Lung (tissue), 12 donors: Measurements from ENCODE around the gene CCDC167. TPM values are rescaled to one million over a fixed set of nuclear protein-coding genes. Genes with fewer than 3 reads are reported as not detected.

Source experiments
- ATAC-seq: fragments of 200-7000 bp; cut with Tn5 transposase; one replicate; pipeline ENCODE4 v1.9.1; 2020; ENCODE audit warnings: moderate number of reproducible peaks; ENCODE audit not compliant: insufficient read depth, low FRiP score
- DNase-seq, 3 donors: peaks; one replicate each; pipeline ENCODE4 v3.0.0-alpha.2; 2013 to 2017
- H3K27ac ChIP-seq, 2 donors: one replicate each; pipeline ENCODE4 v1.5.1; 2013; ENCODE audit warnings: mild to moderate bottlenecking in 2 of 2, moderate library complexity in 2 of 2, control low read depth in 1 of 2, inconsistent platforms in 1 of 2, low read depth in 1 of 2, low read length in 1 of 2
- H3K27me3 ChIP-seq, 3 donors: one replicate each; pipeline ENCODE4 v1.5.1; 2013; ENCODE audit warnings: low read length in 2 of 3; ENCODE audit not compliant: control insufficient read depth in 3 of 3, insufficient read depth in 3 of 3
- H3K36me3 ChIP-seq, 4 donors: one replicate each; pipeline ENCODE4 v1.5.1; 2013; ENCODE audit warnings: low read length in 4 of 4, mild to moderate bottlenecking in 1 of 4, moderate library complexity in 1 of 4; ENCODE audit not compliant: control insufficient read depth in 4 of 4, insufficient read depth in 4 of 4
- H3K4me1 ChIP-seq, 5 donors: one replicate each; pipeline ENCODE4 v1.5.1; 2013; ENCODE audit warnings: low read length in 5 of 5, mild to moderate bottlenecking in 2 of 5, moderate library complexity in 1 of 5; ENCODE audit not compliant: control insufficient read depth in 5 of 5, insufficient read depth in 5 of 5
- H3K4me3 ChIP-seq: one replicate; pipeline ENCODE4 v1.5.1; 2013; ENCODE audit warnings: mild to moderate bottlenecking, control low read depth, moderate library complexity
- H3K9ac ChIP-seq, 2 donors: one replicate each; pipeline ENCODE4 v1.5.1; 2013; ENCODE audit warnings: low read length in 2 of 2, control low read depth in 1 of 2; ENCODE audit not compliant: insufficient read depth in 1 of 2
- H3K9me3 ChIP-seq, 4 donors: one replicate each; pipeline ENCODE4 v1.5.1; 2013; ENCODE audit warnings: low read length in 3 of 4, mild to moderate bottlenecking in 1 of 4, moderate library complexity in 1 of 4; ENCODE audit not compliant: control insufficient read depth in 4 of 4, insufficient read depth in 3 of 4
- CTCF ChIP-seq: IDR thresholded peaks from 2 replicates; pipeline ENCODE4 v1.5.1; 2012; ENCODE audit warnings: mild to moderate bottlenecking; ENCODE audit errors: control extremely low read depth, extremely low read depth
- WGBS, 2 donors: extraction: QIAGEN DNeasy Blood & Tissue Kit; methylation state at CpG; one replicate each; pipeline ENCODE4 v1.1.7; 2013; 5-methylcytosine and 5-hydroxymethylcytosine counted together
- polyA plus RNA-seq, 2 donors: library from polyadenylated mRNA; stranded (reverse); fragments of 200-250 nt; gene quantifications; one replicate each; pipeline ENCODE4 v1.2.1, GENCODE V29; 2013
- total RNA-seq, 2 donors: library from RNA; depleted of rRNA in 1 of 2; stranded (reverse); fragments of >200 nt in 1 of 2; gene quantifications; one replicate each; pipeline ENCODE4 v1.2.1, GENCODE V29; 2014 to 2021
- donor health status: control.
- donor health status: control.
- donor health status: Bipolar disorder and iron deficiency.
- donor health status: healthy.
- donor health status: DM: yes; HTN: yes; CAD: no.

Gene CCDC167
- total and polyA plus RNA-seq, 4 donors = 13.4 to 54.6 (median 23.1) TPM

DNA sequence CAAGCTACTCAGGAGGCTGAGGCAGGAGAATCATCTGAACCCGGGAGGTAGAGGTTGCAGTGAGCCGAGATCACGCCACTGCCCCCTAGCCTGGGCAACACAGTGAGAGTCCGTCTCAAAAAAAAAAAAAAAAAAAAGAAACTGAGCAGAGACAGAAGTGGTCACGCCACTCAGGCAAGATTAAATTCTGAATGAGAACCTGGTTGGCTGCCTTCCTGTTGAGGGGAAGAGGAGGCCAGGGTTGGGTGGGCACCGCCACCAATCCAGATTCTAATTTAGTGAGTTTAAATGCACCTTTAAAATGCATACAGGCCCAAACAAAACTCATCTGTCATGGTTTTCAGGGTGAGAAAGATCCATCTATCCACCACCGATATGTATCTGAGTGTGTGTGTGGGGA is 23.7 kb upstream of the CCDC167 start:
- Histone ChIP-seq H3K9me3 (no peaks in the 10 kb centered on the region), H3K4me1 (no peaks in the 10 kb centered on the region), H3K27ac (no peak overlapping the region), H3K36me3 (no peaks in the 10 kb centered on the region), H3K27me3 (peaks cover 0 to 9% (median 0%) of the 10 kb centered on the region in 3 donors), H3K4me3 (no peak overlapping the region), H3K9ac (no peak overlapping the region)
- 73 to 74% methylated on average over 7 of the region's 7 CpGs for whole genome bisulfite sequencing, 2 donors
- no peak for TF ChIP-seq CTCF
- DNase-seq (no peak), ATAC-seq (no peak)

DNA sequence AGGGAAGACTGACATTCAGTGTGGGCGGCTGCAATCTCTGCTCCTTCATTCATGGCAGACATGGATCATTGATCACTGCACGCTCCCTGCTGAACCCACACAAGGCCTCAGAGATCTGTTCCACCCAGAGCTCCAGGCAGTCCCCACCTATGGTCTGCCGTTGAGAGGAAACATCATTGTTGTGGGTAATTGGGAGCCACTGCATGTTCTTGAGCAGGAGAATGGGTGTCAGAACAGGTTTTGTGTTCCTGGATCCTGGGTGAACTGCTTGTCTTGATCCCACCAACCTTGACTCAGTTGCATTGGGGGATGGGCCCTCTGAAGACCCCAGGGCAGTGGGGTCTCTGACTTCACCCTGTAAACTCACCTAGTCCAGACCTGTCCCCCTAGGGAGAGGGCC is 23.1 kb upstream of the CCDC167 start:
- DNase-seq (no peak), ATAC-seq (no peak)
- Histone ChIP-seq H3K36me3 (no peaks in the 10 kb centered on the region), H3K9ac (no peak overlapping the region), H3K27ac (no peak overlapping the region), H3K4me3 (no peak overlapping the region), H3K9me3 (no peaks in the 10 kb centered on the region), H3K27me3 (peaks cover 0 to 8% (median 0%) of the 10 kb centered on the region in 3 donors), H3K4me1 (no peaks in the 10 kb centered on the region)
- no peak for TF ChIP-seq CTCF
- 91 to 93% methylated on average over 3 of the region's 3 CpGs for WGBS, 2 donors

- no peaks in the 10 kb centered on the region for H3K36me3 ChIP-seq
- peaks cover 0 to 6% (median 0%) of the 10 kb centered on the region in 3 donors for H3K27me3 ChIP-seq
- no peak overlapping the region for H3K4me3 ChIP-seq
- no peak for TF ChIP-seq CTCF
- WGBS, 2 donors = 57 to 68% methylated on average over 4 of the region's 4 CpGs
- no peak overlapping the region for H3K27ac ChIP-seq
- peaks cover 0 to 5% (median 0%) of the 10 kb centered on the region in 5 donors for H3K4me1 ChIP-seq
- no peaks in the 10 kb centered on the region for H3K9me3 ChIP-seq
- DNase-seq (no peak), ATAC-seq (no peak)
- H3K9ac ChIP-seq = no peak overlapping the region
Observed at GRCh38 chr6:37521674-37522073, 22.0 kb upstream of the CCDC167 start.

GRCh38 chr6:37520926-37521325 is 21.2 kb upstream of the CCDC167 start:
- ATAC-seq = no peak
- Histone ChIP-seq H3K9ac (no peak overlapping the region), H3K27ac (no peak overlapping the region), H3K9me3 (no peaks in the 10 kb centered on the region), H3K27me3 (peaks cover 0 to 3% (median 0%) of the 10 kb centered on the region in 3 donors), H3K4me3 (no peak overlapping the region), H3K36me3 (no peaks in the 10 kb centered on the region), H3K4me1 (peaks cover 0 to 12% (median 1%) of the 10 kb centered on the region in 5 donors)
- no peak for DNase-seq
- no peak for TF ChIP-seq CTCF
- 23 to 68% methylated on average over 6 of the region's 6 CpGs for WGBS, 2 donors
